ENCODE results near the gene ZDHHC14.

DNA sequence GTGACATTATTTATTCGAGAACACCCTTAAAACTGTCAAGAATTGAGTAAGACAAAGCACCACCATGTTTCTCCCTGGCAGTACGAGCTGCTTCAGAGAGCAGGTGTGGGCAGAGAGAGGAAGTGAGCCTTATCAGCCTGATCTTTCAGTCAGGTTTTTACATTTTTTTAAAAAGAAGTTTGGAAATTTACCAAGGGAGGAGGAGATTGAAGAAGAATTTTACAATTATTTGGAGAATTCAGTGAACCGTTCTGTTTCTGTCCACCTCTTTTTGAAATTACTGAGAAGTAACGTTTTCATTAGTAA is 75.5 kb downstream of the ZDHHC14 start:
- no peak for TF ChIP-seq POLR2A (IDR thresholded peaks at IDR 0.05)
- TF ChIP-seq, protein P1, sequence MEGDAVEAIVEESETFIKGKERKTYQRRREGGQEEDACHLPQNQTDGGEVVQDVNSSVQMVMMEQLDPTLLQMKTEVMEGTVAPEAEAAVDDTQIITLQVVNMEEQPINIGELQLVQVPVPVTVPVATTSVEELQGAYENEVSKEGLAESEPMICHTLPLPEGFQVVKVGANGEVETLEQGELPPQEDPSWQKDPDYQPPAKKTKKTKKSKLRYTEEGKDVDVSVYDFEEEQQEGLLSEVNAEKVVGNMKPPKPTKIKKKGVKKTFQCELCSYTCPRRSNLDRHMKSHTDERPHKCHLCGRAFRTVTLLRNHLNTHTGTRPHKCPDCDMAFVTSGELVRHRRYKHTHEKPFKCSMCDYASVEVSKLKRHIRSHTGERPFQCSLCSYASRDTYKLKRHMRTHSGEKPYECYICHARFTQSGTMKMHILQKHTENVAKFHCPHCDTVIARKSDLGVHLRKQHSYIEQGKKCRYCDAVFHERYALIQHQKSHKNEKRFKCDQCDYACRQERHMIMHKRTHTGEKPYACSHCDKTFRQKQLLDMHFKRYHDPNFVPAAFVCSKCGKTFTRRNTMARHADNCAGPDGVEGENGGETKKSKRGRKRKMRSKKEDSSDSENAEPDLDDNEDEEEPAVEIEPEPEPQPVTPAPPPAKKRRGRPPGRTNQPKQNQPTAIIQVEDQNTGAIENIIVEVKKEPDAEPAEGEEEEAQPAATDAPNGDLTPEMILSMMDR (IDR thresholded peaks at IDR 0.05), result no peak

Measured in prostate gland (tissue), 2 donors.